Measurements from ENCODE around the gene C13orf42. TPM values are rescaled to one million over a fixed set of nuclear protein-coding genes. Genes with fewer than 3 reads are reported as not detected.

Gene C13orf42
- total and polyA plus RNA-seq, 8 donors = 0.14 to 0.19 (median 0.16) TPM; not detected in 5

DNA sequence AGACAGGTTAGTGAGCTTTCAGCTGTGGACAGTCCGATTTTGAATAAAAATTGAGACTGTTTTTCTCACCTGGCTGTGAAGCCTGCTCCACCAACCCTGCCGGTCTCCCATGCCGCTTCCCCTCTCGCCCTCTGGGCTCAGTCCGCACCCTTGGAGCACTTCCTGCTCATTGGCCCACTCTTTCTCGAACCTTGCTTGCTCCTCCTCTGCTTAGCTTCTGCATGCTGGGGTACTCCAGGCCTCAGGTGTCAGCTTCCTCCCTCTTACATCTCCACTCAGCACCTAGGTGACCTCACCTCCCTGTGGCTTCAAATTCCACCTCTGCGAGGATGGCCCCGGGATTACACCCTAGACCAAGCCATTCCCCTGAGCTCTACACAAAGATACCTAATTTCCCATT lies 39.6 kb downstream of the C13orf42 start:
- intact Hi-C loops (cut with DNase I) = no loop called here
- TF ChIP-seq, protein P1, sequence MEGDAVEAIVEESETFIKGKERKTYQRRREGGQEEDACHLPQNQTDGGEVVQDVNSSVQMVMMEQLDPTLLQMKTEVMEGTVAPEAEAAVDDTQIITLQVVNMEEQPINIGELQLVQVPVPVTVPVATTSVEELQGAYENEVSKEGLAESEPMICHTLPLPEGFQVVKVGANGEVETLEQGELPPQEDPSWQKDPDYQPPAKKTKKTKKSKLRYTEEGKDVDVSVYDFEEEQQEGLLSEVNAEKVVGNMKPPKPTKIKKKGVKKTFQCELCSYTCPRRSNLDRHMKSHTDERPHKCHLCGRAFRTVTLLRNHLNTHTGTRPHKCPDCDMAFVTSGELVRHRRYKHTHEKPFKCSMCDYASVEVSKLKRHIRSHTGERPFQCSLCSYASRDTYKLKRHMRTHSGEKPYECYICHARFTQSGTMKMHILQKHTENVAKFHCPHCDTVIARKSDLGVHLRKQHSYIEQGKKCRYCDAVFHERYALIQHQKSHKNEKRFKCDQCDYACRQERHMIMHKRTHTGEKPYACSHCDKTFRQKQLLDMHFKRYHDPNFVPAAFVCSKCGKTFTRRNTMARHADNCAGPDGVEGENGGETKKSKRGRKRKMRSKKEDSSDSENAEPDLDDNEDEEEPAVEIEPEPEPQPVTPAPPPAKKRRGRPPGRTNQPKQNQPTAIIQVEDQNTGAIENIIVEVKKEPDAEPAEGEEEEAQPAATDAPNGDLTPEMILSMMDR (IDR thresholded peaks at IDR 0.05) = no peak
- no peak for ATAC-seq

DNA sequence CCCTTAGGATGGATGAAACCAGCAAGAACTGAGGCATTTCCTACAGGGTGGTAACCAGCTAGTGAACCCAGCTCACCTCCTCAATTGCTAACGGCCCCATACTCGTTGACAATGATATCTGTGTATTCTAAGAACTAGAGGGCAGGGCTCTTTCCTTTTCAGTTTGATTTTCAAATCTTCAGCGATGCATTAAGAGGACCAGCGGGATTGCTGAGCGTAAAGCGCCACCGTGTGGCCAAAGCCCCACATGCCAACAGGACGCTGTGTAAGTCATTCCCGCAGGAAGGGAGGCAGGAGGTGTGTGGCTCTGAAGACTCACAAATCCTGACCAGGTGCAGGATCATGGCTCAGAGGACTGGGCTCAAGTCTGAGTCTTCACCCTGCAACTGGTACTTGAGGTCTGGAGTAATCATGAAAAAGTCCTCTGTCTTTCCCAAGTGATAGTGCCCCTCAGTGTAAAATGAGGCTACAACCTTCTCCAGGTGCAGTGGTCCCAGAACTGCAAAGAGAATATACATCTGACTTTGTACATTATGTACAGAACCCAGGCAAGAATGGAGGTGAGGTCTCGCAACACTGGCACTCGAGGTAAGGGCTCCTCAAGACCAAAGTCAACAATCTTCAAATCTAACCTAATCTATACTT lies 40.9 kb downstream of the C13orf42 start:
- TF ChIP-seq, protein P1 (IDR thresholded peaks at IDR 0.05) = peak; percentile 92 to 94
- Histone ChIP-seq H3K27ac (no peak overlapping the region), H3K4me1 (peaks cover 0 to 28% of the 10 kb centered on the region in 2 donors), H3K36me3 (no peaks in the 10 kb centered on the region), H3K4me3 (no peak overlapping the region), H3K9me3 (no peaks in the 10 kb centered on the region), H3K27me3 (peaks cover 0 to 10% of the 10 kb centered on the region in 2 donors)
- intact Hi-C loops (cut with DNase I) = no loop called here
- peak; percentile 95 for ATAC-seq
- DNase-seq = peak; percentile 68 to 94 (median 86)

More for the DNA sequence above, 39.6 kb downstream of the C13orf42 start:
- no peaks in the 10 kb centered on the region for H3K9me3 ChIP-seq
- H3K36me3 ChIP-seq = no peaks in the 10 kb centered on the region
- no peak overlapping the region for H3K4me3 ChIP-seq
- DNase-seq = no peak
- peaks cover 0 to 15% of the 10 kb centered on the region in 2 donors for H3K4me1 ChIP-seq
- H3K27ac ChIP-seq = no peak overlapping the region
- no peaks in the 10 kb centered on the region for H3K27me3 ChIP-seq

DNA sequence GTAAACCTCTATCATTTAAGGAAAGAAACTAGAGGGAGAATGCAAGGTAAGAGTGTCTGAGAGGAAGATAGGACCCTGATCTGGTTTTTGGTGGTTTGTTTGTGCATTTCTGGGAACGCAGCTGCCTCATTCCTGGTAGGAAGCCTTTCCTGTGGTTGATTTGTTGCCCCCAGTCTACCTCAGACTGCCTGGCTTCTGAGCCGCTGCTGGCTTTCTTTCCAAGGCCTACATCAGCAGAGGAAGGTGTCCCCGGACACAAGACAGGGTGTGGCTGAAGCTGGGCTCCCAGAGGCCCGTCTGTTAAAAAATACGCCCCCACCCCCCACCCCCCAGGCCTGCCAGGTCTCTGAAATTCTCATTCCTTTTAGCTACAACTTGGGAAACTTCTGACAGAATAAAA lies 42.6 kb downstream of the C13orf42 start:
- peaks cover 0 to 28% of the 10 kb centered on the region in 2 donors for H3K4me1 ChIP-seq
- TF ChIP-seq, protein P1 (IDR thresholded peaks at IDR 0.05) = no peak
- H3K4me3 ChIP-seq = no peak overlapping the region
- H3K36me3 ChIP-seq = no peaks in the 10 kb centered on the region
- H3K27me3 ChIP-seq = peaks cover 0 to 10% of the 10 kb centered on the region in 2 donors
- no peak for DNase-seq
- intact Hi-C loops (cut with DNase I) = no loop called here
- no peak for ATAC-seq
- H3K27ac ChIP-seq = no peak overlapping the region
- H3K9me3 ChIP-seq = no peaks in the 10 kb centered on the region

DNA sequence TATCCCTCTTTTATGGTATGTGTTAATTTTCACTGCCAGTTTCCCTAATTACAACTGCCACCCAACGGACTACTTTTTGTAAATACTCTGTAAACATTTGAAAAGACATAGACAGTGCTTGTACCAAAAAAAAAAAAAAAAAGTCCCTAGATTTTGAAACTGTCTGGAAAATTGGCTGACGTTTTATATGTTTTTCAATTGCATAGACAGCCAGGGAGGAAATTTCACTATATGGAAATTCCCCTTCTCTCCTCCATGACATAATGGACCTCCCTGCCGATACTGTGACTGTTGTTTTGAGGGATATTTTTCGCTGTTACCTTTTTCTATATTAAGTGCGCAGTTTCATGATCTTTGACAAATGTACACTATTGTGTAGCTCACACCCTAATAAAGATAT lies 43.4 kb downstream of the C13orf42 start:
- Histone ChIP-seq H3K27ac (no peak overlapping the region), H3K27me3 (peaks cover 0 to 10% of the 10 kb centered on the region in 2 donors), H3K4me1 (peaks cover 0 to 28% of the 10 kb centered on the region in 2 donors), H3K4me3 (no peak overlapping the region), H3K9me3 (no peaks in the 10 kb centered on the region), H3K36me3 (no peaks in the 10 kb centered on the region)
- ATAC-seq (no peak), DNase-seq (peak in 1 of 4 donors; percentile 50)
- intact Hi-C loops (cut with DNase I) = no loop called here
- TF ChIP-seq, protein P1 (IDR thresholded peaks at IDR 0.05) = no peak

DNA sequence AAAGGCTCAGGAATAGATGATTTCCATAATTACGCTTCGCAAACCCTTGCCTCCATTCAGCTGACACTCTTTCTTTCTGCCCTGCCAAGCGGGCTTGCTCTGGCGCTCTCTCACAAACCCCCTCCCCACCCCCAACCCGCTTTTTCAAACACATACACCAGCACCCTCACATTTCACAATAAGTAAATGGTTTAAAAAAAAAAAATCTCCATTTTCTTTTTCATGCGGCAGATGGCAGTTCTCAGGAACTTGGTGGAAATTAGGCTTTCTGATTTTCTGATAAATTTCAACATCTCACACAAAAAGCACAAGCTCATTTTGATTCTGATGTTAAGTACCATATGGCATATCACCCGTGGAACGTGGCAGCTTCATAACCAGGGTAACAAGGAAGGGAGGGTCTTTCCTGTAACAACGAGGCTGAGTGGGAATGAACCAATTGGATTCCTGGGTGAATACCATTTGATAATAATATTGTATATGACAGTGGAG lies 43.8 kb downstream of the C13orf42 start:
- intact Hi-C loops (cut with DNase I) = no loop called here
- H3K27me3 ChIP-seq = peaks cover 0 to 10% of the 10 kb centered on the region in 2 donors
- DNase-seq = peak in 2 of 4 donors; percentile 65 to 77
- peaks cover 0 to 28% of the 10 kb centered on the region in 2 donors for H3K4me1 ChIP-seq
- H3K4me3 ChIP-seq = no peak overlapping the region
- TF ChIP-seq, protein P1 (IDR thresholded peaks at IDR 0.05) = no peak
- H3K9me3 ChIP-seq = no peaks in the 10 kb centered on the region
- H3K27ac ChIP-seq = no peak overlapping the region
- no peaks in the 10 kb centered on the region for H3K36me3 ChIP-seq
- ATAC-seq = no peak

Measured in left lung (tissue), 10 donors.